Activated T-cell treated with anti-CD3 and anti-CD28 coated beads for 48 hours (primary cell): Measurements from ENCODE around the gene SYNC.

Source experiments
- DNase-seq: peaks from one replicate; pipeline ENCODE4 v3.0.0-alpha.2; 2020; ENCODE audit warnings: low read depth

The SYNC gene

GRCh38 chr1:32702599-32703478 is at the start of gene SYNC:
TSS of gene SYNC (minus strand) at chr1:32702770. CDS start at chr1:32702660, 110 bp downstream.
- DNase-seq = no peak

DNA sequence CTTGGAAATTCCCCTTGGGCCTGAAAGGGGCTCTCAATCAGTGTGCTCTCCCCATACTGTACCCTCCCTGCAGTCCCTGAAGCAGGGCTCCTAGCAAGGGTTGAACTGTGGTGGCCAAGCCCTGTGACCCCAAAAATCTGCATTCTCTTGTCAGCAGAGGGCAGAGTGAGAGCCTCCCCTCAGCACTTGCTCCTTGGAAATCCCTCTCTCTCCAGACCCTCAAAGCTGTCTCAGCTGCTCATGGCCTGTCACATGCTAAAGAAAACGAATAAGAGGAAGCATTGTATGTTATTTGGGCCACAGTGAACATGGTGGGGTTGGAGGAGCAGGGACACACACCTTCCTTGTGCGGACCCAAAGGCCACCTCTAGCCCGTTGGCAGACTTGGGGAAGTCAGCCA is 47.2 kb upstream of the SYNC start:
- no peak for DNase-seq

DNA sequence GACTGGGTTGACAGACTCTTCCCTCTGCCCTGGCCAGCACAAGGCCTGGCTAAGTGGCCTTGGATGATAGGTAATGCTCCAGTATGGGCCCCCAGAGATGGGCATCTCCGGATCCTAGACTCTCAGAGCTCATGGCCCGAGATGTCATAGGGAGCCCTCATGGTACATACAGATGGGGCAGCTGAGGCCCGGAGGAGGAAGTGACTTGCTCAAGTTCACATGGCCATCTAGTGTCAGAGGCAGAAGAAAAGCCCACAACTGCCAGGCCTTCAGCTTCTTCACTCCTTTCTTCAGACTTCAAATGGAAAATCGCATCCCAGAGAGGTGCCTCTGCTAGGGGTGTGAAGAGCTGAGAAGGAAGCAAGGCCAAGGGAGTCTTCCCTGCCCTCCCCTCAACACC is 46.8 kb upstream of the SYNC start:
- DNase-seq = no peak

- no peak for DNase-seq
Measured at GRCh38 chr1:32748926-32749325, 46.4 kb upstream of the SYNC start.

GRCh38 chr1:32748348-32748747 is 45.8 kb upstream of the SYNC start:
- no peak for DNase-seq

DNA sequence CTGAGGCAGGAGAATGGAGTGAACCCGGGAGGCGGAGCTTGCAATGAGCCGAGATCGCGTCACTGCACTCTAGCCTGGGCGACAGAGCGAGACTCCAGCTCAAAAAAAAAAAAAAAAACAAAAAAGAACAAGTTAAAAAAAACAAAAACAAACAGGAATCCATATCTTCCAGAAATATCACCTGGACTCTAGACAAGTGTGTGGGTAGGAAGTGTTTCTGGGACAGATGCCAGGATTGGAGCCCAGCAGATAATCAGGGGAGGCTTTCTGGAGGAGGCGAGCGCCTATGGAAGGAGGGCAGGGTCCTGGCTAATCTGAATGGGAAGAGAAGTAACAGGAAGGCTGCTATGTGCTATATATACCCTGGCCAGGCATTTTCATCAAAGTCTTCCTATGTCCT is 43.6 kb upstream of the SYNC start:
- DNase-seq = no peak

DNA sequence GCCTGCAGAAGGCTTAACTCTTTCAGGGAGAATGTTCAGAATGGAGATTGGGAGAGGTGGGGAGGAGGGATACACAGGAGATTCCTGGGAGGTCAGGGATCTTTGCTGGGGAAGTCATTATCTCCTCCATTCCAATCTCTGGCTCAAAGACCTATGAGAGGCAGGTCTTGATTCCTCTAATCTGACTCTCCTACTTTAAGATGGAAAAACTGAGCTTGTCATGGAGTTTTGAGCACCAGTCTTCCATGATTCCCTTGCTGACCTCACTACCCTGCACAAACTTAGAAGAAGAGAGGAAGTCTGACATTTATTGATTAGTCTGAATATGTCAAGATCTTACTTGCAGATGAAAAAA is 41.5 kb upstream of the SYNC start:
- no peak for DNase-seq

DNA sequence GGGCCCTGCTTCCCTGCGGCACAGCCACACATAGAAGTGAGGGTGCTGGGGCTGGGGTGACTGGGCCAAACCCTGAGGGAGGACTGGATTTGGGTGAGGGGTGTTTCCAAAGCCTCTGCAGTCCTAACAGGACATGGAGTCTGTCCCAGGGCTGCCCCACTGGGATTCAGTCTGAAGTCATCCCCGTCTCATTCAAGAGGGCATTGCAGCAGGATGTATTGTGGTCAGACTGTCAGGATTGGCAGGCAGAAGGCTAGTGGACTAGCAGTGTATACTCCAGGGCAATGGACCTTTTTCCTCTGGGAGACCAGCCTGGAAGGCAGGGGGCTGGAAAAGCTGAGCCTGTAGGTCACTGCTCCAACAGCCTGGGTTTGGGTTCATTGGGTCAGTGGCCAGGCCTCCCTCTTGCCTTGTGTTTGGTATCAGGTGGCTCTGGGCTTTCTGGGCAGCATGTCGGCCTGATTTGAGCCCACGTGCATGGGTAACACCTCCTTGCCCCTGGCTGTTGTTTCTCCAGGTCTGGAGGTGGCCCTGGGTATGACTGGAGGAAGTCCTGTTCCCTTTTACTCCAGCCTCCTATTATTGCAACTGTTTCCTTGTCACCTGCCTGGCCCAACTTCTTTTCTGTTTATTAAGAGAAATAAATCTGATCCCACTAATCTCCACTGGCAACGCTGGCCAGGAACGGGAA is 41.0 kb upstream of the SYNC start:
- no peak for DNase-seq

- DNase-seq = no peak
Measured at GRCh38 chr1:32742956-32743355, 40.4 kb upstream of the SYNC start.

DNA sequence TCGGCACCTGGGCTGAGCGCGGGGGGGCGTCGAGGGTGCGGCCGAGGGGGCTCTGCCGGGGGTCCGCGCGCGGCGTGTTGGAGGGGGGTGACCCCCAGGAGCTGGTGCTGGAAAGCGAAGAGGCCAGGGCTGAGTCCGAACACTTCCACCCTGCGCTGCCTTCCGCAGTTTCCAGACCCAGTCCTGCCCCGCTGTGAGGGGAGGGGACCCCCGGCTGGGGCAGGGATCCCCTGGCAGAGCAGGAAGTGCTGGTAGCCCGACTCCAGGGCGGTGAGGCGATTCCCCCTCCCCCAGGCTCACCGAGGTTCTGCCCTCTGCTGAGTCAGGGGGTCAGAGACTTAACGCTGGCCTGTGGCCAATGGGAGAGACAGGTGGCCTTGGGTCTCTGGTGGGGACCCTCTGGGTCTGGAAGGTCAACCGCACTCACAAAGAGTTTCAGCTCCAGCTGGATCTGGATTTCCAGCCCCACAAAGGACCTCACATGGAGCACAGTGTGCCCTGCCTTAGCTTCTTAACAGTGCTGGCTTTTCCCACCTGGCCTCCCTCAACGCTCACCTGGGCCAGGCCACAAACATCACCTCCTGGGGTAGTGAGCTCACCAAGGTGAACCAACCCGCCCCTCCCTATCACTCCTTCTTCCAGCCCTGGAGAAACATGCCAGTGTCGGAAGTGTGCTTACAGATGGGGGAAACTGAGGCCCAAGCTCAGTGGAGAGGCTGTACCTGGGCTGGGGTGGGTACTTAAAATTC is 39.8 kb upstream of the SYNC start:
- no peak for DNase-seq

- no peak for DNase-seq
Measured at GRCh38 chr1:32741413-32742198, 39.0 kb upstream of the SYNC start.

DNA sequence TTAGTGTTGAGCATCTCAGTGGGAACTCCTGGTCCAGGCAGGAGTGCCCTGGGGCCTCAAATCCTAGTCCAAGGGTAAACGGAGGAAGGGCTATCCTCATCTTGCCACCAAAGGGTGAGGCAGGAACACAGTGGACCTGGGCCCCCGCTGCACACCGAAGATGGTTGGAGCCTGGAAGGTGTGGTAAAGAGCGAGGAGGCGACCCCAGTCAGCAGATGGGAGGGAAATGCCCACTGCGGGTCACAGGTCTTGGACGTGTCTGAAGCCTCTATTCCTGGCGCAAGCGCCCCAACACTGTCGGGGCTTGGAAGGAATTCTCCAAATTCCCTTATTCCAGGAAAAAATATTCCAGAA is 38.5 kb upstream of the SYNC start:
- DNase-seq = no peak

DNA sequence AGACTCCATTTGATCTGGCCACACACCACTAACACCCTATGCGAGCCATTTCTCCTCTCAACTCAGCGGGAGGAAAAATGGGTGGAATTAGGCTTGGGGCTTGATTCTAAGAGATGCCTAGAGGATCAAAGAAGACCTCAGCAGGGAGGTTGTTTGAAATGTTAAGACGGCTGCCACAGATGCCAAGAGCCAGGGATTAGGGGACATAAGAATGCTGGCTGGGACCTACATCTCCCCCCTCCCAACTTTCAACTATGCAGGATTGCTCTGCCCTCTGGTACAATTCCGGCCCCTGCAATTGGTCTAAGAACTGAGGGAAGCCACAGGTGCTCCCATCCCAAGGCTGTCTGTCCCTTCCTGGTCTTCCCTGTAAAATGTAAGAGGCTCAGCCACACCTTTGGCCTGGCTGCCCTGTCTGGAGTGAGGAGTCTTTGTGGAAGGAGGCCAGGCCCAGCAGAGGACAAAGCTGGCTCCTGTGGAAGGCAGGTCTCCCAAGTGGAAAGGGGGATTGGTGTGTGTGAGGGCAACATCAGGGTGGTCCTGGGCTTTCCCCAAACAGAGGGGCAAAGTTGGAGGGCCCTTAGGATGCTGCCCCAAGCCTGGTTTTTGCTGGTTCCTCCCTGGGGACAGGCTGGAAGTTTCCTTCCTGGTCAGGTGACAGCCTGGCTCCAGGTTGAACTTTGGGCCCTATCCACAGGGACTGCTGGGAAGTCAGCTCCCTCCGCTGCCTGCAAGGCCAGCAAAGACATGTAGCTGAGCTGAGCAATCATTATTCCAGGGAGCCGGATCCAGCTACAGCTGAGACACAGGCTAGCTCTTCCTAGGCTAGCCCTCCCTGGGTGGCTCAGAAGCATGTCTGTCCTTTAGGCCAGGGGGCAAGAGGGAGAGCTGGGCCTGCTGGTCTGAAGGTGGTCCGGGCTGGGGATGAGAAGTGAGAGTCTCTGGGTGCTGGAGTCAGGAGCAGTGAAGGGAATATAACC is 34.5 kb upstream of the SYNC start:
- DNase-seq = no peak

- no peak for DNase-seq
Measured at GRCh38 chr1:32733582-32734321, 31.2 kb upstream of the SYNC start.

GRCh38 chr1:32729254-32730046 is 26.9 kb upstream of the SYNC start:
- no peak for DNase-seq

GRCh38 chr1:32728413-32729077 is 26.0 kb upstream of the SYNC start:
- DNase-seq = no peak

GRCh38 chr1:32727876-32728275 is 25.3 kb upstream of the SYNC start:
- no peak for DNase-seq

DNA sequence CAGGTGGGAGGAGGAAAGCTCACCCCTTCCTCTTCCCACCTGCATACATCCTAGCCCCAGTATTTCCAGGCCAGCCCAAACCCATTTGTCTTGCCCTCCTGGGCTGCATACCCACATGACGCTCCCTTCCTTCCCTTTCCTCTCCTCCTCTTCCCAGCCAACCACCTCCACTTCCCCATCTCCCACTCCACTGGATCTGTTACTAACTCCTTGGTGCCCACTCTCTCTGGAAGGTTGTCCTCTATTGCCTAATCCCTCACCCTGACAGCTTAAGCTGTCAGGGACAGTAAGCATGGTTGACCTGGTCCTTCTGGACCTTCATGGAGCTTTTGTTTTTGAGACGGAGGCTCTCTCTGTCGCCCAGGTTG is 23.0 kb upstream of the SYNC start:
- no peak for DNase-seq
